Measurements from ENCODE around the gene VPS50.
"Not testable (repeated sequence)": the region's sequence is repeated elsewhere in the genome, so short reads cannot be mapped to it uniquely, and the experiment has no call there.

VPS50 gene

DNA sequence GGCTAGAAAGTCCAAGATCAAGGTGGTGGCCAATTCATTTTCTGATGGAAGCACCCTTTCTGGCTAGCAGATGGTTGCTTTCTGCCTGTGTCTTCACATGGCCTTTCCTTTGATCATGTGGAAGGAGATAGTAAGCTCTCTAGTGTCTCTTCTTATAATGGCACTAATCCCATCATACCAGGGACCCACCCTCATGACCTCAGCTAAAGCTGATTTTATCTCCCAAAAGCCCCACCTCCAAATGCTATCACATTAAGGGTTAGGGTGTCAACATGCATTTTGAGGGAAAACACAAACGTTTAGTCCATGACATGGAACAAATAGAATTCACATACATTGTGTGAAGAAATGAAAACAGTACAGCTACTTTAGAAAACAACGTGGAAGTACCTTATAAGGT is 100.0 kb downstream of the VPS50 start:
- DNase-seq (ENCODE audit: low read depth in 2 of 2) = no peak

GRCh38 chr7:93337052-93337451 is 104.9 kb downstream of the VPS50 start:
- no peak for DNase-seq (ENCODE audit: low read depth in 2 of 2)

DNA sequence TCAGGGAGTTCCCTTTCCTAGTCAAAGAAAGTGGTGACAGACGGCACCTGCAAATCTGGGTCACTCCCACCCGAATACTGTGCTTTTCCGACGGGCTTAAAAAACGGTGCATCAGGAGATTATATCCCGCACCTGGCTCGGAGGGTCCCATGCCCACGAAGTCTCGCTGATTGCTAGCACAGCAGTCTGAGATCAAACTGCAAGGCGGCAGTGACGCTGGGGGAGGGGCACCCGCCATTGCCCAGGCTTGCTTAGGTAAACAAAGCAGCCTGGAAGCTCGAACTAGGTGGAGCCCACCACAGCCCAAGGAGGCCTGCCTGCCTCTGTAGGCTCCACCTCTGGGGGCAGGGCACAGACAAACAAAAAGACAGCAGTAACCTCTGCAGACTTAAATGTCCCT is 110.0 kb downstream of the VPS50 start:
- not testable (repeated sequence) for DNase-seq (ENCODE audit: low read depth in 2 of 2)

- DNase-seq (ENCODE audit: low read depth in 2 of 2) = no peak
Observed at GRCh38 chr7:93350338-93350737, 118.2 kb downstream of the VPS50 start.

- DNase-seq (ENCODE audit: low read depth in 2 of 2) = no peak
Observed at GRCh38 chr7:93352881-93353280, 120.7 kb downstream of the VPS50 start.

GRCh38 chr7:93354815-93355214 is 122.6 kb downstream of the VPS50 start:
- no peak for DNase-seq (ENCODE audit: low read depth in 2 of 2)

- DNase-seq (ENCODE audit: low read depth in 2 of 2) = no peak
Observed at GRCh38 chr7:93359520-93360198, 127.5 kb downstream of the VPS50 start.

- no peak for DNase-seq (ENCODE audit: low read depth in 2 of 2)
Observed at GRCh38 chr7:93361853-93362252, 129.7 kb downstream of the VPS50 start.

- no peak for DNase-seq (ENCODE audit: low read depth in 2 of 2)
Observed at GRCh38 chr7:93364806-93365205, 132.6 kb downstream of the VPS50 start.

- DNase-seq (ENCODE audit: low read depth in 2 of 2) = no peak
Observed at GRCh38 chr7:93365341-93365740, 133.2 kb downstream of the VPS50 start.

DNA sequence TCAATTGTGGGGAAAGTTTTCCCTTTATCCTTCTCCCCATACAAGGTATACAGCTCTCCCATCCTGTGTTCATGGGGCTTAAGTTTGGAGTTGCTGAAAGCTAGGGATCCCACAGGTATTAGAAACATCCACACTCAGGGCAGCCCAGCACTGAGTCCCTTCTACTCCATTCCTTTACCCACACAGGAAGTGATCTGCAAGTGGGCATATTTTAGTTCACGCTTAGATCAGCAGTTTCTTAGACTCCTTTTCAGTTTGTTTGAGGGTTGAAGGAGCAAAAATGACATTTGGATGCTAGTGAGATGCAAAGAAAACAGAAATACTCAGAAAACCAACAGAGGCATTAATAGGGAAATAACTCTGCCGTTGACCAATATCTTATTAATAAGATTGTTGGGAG is 134.7 kb downstream of the VPS50 start:
- DNase-seq (ENCODE audit: low read depth in 2 of 2) = no peak

GRCh38 chr7:93367254-93367653 is 135.1 kb downstream of the VPS50 start:
- DNase-seq (ENCODE audit: low read depth in 2 of 2) = no peak

DNA sequence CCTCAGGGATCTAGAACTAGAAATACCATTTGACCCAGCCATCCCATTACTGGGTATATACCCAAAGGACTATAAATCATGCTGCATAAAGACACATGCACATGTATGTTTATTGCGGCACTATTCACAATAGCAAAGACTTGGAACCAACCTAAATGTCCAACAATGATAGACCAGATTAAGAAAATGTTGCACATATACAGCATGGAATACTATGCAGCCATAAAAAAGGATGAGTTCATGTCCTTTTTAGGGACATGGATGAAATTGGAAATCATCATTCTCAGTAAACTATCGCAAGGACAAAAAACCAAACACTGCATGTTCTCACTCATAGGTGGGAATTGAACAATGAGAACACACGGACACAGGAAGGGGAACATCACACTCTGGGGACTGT is 138.8 kb downstream of the VPS50 start:
- DNase-seq (ENCODE audit: low read depth in 2 of 2) = not testable (repeated sequence)

DNA sequence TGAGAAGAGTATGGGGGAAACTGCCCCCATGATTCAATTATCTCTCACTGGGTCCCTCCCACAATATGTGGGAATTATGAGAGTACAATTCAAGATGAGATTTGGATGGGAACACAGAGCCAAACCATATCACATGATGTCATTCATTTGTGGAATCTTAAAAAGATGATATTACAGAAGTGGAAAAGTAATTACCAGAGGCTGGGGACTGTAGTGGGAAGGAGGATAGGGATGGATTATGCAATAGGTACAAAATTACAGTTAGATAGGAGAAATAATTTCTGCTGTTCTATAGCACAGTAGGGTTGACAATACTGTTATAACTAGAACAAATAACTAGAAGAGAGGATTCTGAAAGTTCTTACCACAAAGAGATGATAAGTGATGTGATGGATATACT is 141.4 kb downstream of the VPS50 start:
- DNase-seq (ENCODE audit: low read depth in 2 of 2) = no peak

DNA sequence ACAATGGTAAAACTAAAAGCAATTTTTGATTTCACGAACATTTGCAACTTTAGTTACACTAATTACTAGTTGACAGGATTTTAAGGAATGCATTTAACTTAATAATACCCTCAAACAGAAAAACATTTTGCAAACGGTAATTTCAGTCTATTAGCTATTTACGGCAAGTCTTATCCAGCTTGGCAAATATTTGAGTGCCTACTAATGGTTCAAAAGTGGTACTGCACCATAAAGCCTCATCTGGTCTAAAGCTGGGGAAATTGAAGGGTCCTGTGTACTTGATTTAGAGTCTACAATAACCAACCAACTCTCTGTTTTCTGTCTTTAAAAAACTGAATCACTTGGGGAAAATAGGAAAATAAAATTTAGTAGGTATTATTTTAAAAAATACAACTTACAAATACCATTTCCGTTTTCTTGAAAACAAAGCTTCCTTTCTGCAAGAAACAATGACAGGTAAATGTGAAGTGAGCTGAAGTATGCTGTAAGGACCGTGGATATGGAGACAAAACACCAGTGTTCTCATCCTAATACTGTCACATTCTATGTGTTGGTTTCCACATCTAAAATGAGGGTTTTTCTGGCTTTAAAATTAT is 142.3 kb downstream of the VPS50 start:
- no peak for DNase-seq (ENCODE audit: low read depth in 2 of 2)

GRCh38 chr7:93375603-93376002 is 143.4 kb downstream of the VPS50 start:
- DNase-seq (ENCODE audit: low read depth in 2 of 2) = no peak

- DNase-seq (ENCODE audit: low read depth in 2 of 2) = no peak
Observed at GRCh38 chr7:93378131-93378760, 146.1 kb downstream of the VPS50 start.

- DNase-seq (ENCODE audit: low read depth in 2 of 2) = no peak
Observed at GRCh38 chr7:93382362-93382761, 150.2 kb downstream of the VPS50 start.

DNA sequence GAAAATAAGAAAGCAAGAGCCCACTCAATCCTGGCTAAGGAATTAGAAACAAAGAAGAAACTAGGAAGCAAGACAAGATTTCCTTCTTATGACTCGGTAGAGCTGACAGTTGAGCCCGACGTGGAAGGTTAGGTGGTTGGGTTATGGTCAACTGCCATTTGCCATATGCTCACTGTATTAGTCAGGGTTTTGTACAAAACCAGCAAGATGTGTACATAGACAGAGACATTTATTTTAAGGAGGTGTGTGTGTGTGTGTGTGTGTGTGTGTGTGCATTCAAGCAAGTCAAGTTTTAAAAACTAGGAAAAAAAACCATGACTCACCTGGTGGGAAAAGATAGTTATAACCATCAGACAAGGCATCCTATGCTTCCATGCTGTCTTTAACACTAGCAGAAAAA is 158.5 kb downstream of the VPS50 start:
- DNase-seq (ENCODE audit: low read depth in 2 of 2) = no peak

- DNase-seq (ENCODE audit: low read depth in 2 of 2) = no peak
Observed at GRCh38 chr7:93392984-93393383, 160.8 kb downstream of the VPS50 start.

- DNase-seq (ENCODE audit: low read depth in 2 of 2) = no peak
Observed at GRCh38 chr7:93399642-93400041, 167.5 kb downstream of the VPS50 start.

DNA sequence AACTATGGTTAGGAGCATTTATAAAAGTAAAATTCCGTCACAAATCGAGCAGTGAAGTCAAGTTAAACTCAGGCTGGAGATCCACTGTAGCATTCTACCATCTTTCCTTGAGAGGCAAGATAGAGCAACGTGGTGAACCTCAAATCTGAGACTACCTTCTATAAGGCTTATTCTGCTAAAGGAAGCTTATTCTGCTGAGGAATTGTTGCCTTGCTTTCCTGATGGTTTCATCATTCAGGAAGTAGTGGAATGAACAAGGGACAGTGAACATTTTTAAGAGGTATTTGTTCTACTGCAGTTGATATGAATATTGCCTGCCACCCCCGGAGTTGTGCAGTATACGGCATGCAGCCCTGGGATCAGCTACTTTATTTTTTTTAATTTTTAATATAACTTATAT is 170.8 kb downstream of the VPS50 start:
- DNase-seq (ENCODE audit: low read depth in 2 of 2) = no peak

GRCh38 chr7:93407239-93407638 is 175.1 kb downstream of the VPS50 start:
- no peak for DNase-seq (ENCODE audit: low read depth in 2 of 2)
